B cell (primary cell): ENCODE data around the gene PCBP3. TPM values are rescaled to one million over a fixed set of nuclear protein-coding genes. Genes with fewer than 3 reads are reported as not detected.

Source experiments
- ATAC-seq: fragments of 200-7000 bp; cut with Tn5 transposase; one replicate; pipeline ENCODE4 v1.10.0; 2021; ENCODE audit warnings: low read depth, mild to moderate bottlenecking, moderate number of reproducible peaks, moderate library complexity
- CTCF ChIA-PET: fragments of 350-600 bp; sonication (Branson Sonifier 250); formaldehyde crosslinking; loops from one replicate; lab custom pipeline; 2021; ENCODE audit warnings: antibody characterized with exemption, inconsistent platforms; lab: Charles Lee
- POLR2A ChIA-PET: fragments of 350-600 bp; sonication (Branson Sonifier 250); formaldehyde crosslinking; loops from one replicate; lab custom pipeline; 2021; ENCODE audit warnings: antibody characterized with exemption; lab: Charles Lee
- DNase-seq: peaks from one replicate; pipeline ENCODE4 v3.0.0; 2013
- H2AFZ ChIP-seq: 2 replicates; pipeline ENCODE4 v1.6.1; 2012; ENCODE audit warnings: mild to moderate bottlenecking, low read depth, low read length; ENCODE audit not compliant: insufficient read depth, poor library complexity, severe bottlenecking
- H3K27ac ChIP-seq, 2 donors: 1 replicate in 1 of 2; 2 replicates in 1 of 2; pipeline ENCODE4 v1.5.1; 2012 to 2013; ENCODE audit warnings: low read length in 2 of 2, mild to moderate bottlenecking in 2 of 2, moderate library complexity in 1 of 2
- H3K27me3 ChIP-seq, 4 experiments: fragments of 200-600 bp in 1 of 4; sonication (generic) in 1 of 4; replicated peaks in 1 of 4; 1 replicate in 2 of 4; 2 replicates in 2 of 4; pipeline versions ENCODE4 v1.6.1 to v1.7.0; 2013 to 2016; ENCODE audit warnings: low read length in 3 of 4, mild to moderate bottlenecking in 2 of 4, mixed read lengths in 1 of 4, moderate library complexity in 1 of 4; ENCODE audit not compliant: insufficient read depth in 4 of 4, control insufficient read depth in 3 of 4; ENCODE audit errors: control extremely low read depth in 1 of 4
- H3K36me3 ChIP-seq, 2 experiments: replicated peaks in 1 of 2; 1 replicate in 1 of 2; 2 replicates in 1 of 2; pipeline versions ENCODE4 v1.6.1 to v1.7.1; 2013; ENCODE audit warnings: low read length in 1 of 2; ENCODE audit not compliant: insufficient read depth in 2 of 2, control insufficient read depth in 1 of 2; ENCODE audit errors: control extremely low read depth in 1 of 2, extremely low read depth in 1 of 2
- H3K4me1 ChIP-seq, 2 donors: fragments of 200-600 bp in 1 of 2; sonication (generic) in 1 of 2; 1 replicate in 1 of 2; 2 replicates in 1 of 2; pipeline versions ENCODE4 v1.5.1 to v1.6.1; 2013 to 2017; ENCODE audit warnings: low read length in 2 of 2; ENCODE audit not compliant: control insufficient read depth in 2 of 2, insufficient read depth in 2 of 2
- H3K4me2 ChIP-seq: replicated peaks from 2 replicates; pipeline ENCODE3; 2012; ENCODE audit warnings: mild to moderate bottlenecking, low read depth, low read length; ENCODE audit not compliant: poor library complexity, severe bottlenecking
- H3K4me3 ChIP-seq, 5 experiments: fragments of 200-600 bp in 1 of 5; sonication (generic) in 1 of 5; 1 replicate in 3 of 5; 2 replicates in 2 of 5; pipeline versions ENCODE4 v1.5.1 to v1.7.0; 2011 to 2016; ENCODE audit warnings: low read length in 4 of 5, mild to moderate bottlenecking in 4 of 5, low read depth in 2 of 5, control low read depth in 1 of 5, moderate library complexity in 1 of 5; ENCODE audit not compliant: insufficient read depth in 1 of 5; ENCODE audit errors: control extremely low read depth in 1 of 5, extremely low read depth in 1 of 5
- H3K79me2 ChIP-seq: fragments of 200-600 bp; sonication (generic); one replicate; pipeline ENCODE4 v1.6.0; 2016; ENCODE audit warnings: low read length; ENCODE audit not compliant: control insufficient read depth, insufficient read depth
- H3K9ac ChIP-seq: fragments of 200-600 bp; sonication (generic); 2 replicates; pipeline ENCODE4 v1.6.1; 2017; ENCODE audit warnings: mild to moderate bottlenecking, low read length, moderate library complexity
- H3K9me3 ChIP-seq, 3 donors: one replicate each; pipeline versions ENCODE4 v1.6.1 to v1.7.1; 2013; ENCODE audit warnings: low read length in 2 of 3; ENCODE audit not compliant: control insufficient read depth in 2 of 3, insufficient read depth in 1 of 3; ENCODE audit errors: control extremely low read depth in 1 of 3
- H4K20me1 ChIP-seq: 2 replicates; pipeline ENCODE4 v1.6.0; 2012; ENCODE audit warnings: mild to moderate bottlenecking, low read length; ENCODE audit not compliant: insufficient read depth, control insufficient read depth, poor library complexity, severe bottlenecking
- H3K27ac Mint-ChIP-seq: one replicate; pipeline ENCODE4 v1.8.0; 2021; ENCODE audit warnings: mixed read lengths
- H3K27me3 Mint-ChIP-seq: one replicate; pipeline ENCODE4 v1.8.0; 2021; ENCODE audit warnings: mixed read lengths
- H3K4me1 Mint-ChIP-seq: one replicate; pipeline ENCODE4 v1.8.0; 2021; ENCODE audit warnings: mixed read lengths
- H3K4me3 Mint-ChIP-seq: one replicate; pipeline ENCODE4 v1.8.0; 2021; ENCODE audit warnings: mixed read lengths
- H3K9me3 Mint-ChIP-seq: one replicate; pipeline ENCODE4 v1.8.0; 2022; ENCODE audit warnings: mixed read lengths; ENCODE audit not compliant: insufficient read depth
- CTCF ChIP-seq: fragments of 200-600 bp; IDR thresholded peaks from one replicate; pipeline ENCODE4 v1.8.0; 2022; ENCODE audit warnings: antibody characterized with exemption, mild to moderate bottlenecking
- EZH2 ChIP-seq: IDR thresholded peaks from 2 replicates; pipeline ENCODE4 v1.6.1; 2012; ENCODE audit warnings: borderline replicate concordance, low read depth, mild to moderate bottlenecking, moderate library complexity, low read length; ENCODE audit not compliant: insufficient read depth, poor library complexity, severe bottlenecking
- WGBS: methylation state at CpG from one replicate; pipeline ENCODE4 v1.1.5; 2013; ENCODE audit warnings: missing lambda C conversion rate; ENCODE audit not compliant: insufficient coverage; 5-methylcytosine and 5-hydroxymethylcytosine counted together
- intact Hi-C: fragments of 100-400 bp; cut with micrococcal nuclease; formaldehyde crosslinking; loops from one replicate; pipeline ENCODE4 v1.10.0; 2022
- polyA plus RNA-seq: library from polyadenylated mRNA; depleted of rRNA; stranded (reverse); fragments of >200 nt; gene quantifications from 2 replicates; pipeline ENCODE4 v1.2.3, GENCODE V29; 2012
- total RNA-seq, 2 donors: library from RNA; stranded (reverse); fragments of 120-200 nt in 1 of 2; gene quantifications; 1 replicate in 1 of 2; 2 replicates in 1 of 2; pipeline versions ENCODE4 v1.2.3 to v1.2.4, GENCODE V29; 2013 to 2022

Gene PCBP3
- total and polyA plus RNA-seq, 2 donors (not counting 1 experiment from before 2014, with no cell fraction given), result 0.45 to 2.7 TPM

GRCh38 chr21:45818276-45818903 lies 174.9 kb downstream of the PCBP3 start:
- peaks cover 2% of the 10 kb centered on the region for H3K4me1 Mint-ChIP-seq
- ChIA-PET POLR2A (interaction anchor here (0.5 kb wide), 1 partner anchor 348 kb away, joined by 3 read pairs; no protein-coding TSS in a partner anchor), CTCF (interaction anchor here (0.6 to 1.7 kb wide), 2 partner anchors 13 to 526 kb away, joined by 3 to 9 read pairs; no protein-coding TSS in a partner anchor)
- H3K27me3 ChIP-seq, result no peaks in the 10 kb centered on the region
- intact Hi-C loops, result no loop called here
- no peaks in the 10 kb centered on the region for H4K20me1 ChIP-seq
- no peak overlapping the region for H2AFZ ChIP-seq
- H3K27ac ChIP-seq, result no peak overlapping the region
- no peak overlapping the region for H3K27ac Mint-ChIP-seq
- ATAC-seq (no peak), DNase-seq (no peak)
- no peaks in the 10 kb centered on the region for H3K79me2 ChIP-seq
- no peak overlapping the region for H3K4me2 ChIP-seq
- H3K9me3 ChIP-seq, result peaks cover 0 to 4% (median 0%) of the 10 kb centered on the region in 3 donors
- H3K36me3 ChIP-seq, result no peaks in the 10 kb centered on the region
- no peak overlapping the region for H3K4me3 ChIP-seq
- peaks cover 29% of the 10 kb centered on the region for H3K27me3 Mint-ChIP-seq
- no peak for TF ChIP-seq EZH2
- TF ChIP-seq CTCF, result no peak
- H3K4me3 Mint-ChIP-seq, result no peak overlapping the region
- no peaks in the 10 kb centered on the region for H3K9me3 Mint-ChIP-seq
- no peaks in the 10 kb centered on the region for H3K4me1 ChIP-seq
- no peak overlapping the region for H3K9ac ChIP-seq
- 81% methylated on average over 6 of the region's 11 CpGs for WGBS

- CTCF ChIA-PET, result interaction anchor here (1.7 kb wide), 1 partner anchor 526 kb away, joined by 9 read pairs; no protein-coding TSS in a partner anchor
Measured at GRCh38 chr21:45818904-45819285, 175.4 kb downstream of the PCBP3 start.

More at GRCh38 chr21:45818904-45819285, 175.4 kb downstream of the PCBP3 start:
- DNase-seq (no peak), ATAC-seq (peak; percentile 31)
- no peaks in the 10 kb centered on the region for H3K36me3 ChIP-seq
- no peaks in the 10 kb centered on the region for H3K79me2 ChIP-seq
- H3K9me3 ChIP-seq, result peaks cover 0 to 4% (median 0%) of the 10 kb centered on the region in 3 donors
- no peak overlapping the region for H2AFZ ChIP-seq
- no peaks in the 10 kb centered on the region for H4K20me1 ChIP-seq
- no peaks in the 10 kb centered on the region for H3K4me1 ChIP-seq
- H3K4me3 ChIP-seq, result no peak overlapping the region
- H3K4me1 Mint-ChIP-seq, result peaks cover 2% of the 10 kb centered on the region
- H3K4me3 Mint-ChIP-seq, result no peak overlapping the region
- TF ChIP-seq CTCF, result no peak
- no peaks in the 10 kb centered on the region for H3K9me3 Mint-ChIP-seq
- intact Hi-C loops, result no loop called here
- no peak overlapping the region for H3K27ac ChIP-seq
- H3K27me3 Mint-ChIP-seq, result peaks cover 29% of the 10 kb centered on the region
- POLR2A ChIA-PET, result no interaction called here
- 76% methylated on average over 3 of the region's 8 CpGs for WGBS
- no peak overlapping the region for H3K4me2 ChIP-seq
- no peak overlapping the region for H3K9ac ChIP-seq
- H3K27ac Mint-ChIP-seq, result no peak overlapping the region
- H3K27me3 ChIP-seq, result no peaks in the 10 kb centered on the region
